Uterus (tissue), 2 donors: ENCODE data around the gene ADAP1.

Source experiments
- POLR2A ChIP-seq, 2 donors: fragments of 450-650 bp; IDR thresholded peaks; one replicate each; pipeline ENCODE4 v1.6.1; 2016; ENCODE audit warnings: antibody characterized with exemption in 2 of 2, mild to moderate bottlenecking in 1 of 2, moderate library complexity in 1 of 2
- TF ChIP-seq, protein P1 (sequence below), 4 experiments: fragments of 200-600 bp in 2 of 4; fragments of 450-650 bp in 2 of 4; sonication (generic) in 2 of 4; IDR thresholded peaks; one replicate each; pipeline ENCODE4 v1.5.1; 2016 to 2019; ENCODE audit warnings: antibody characterized with exemption in 4 of 4, mild to moderate bottlenecking in 2 of 4, moderate library complexity in 1 of 4

- TF ChIP-seq, protein P1, sequence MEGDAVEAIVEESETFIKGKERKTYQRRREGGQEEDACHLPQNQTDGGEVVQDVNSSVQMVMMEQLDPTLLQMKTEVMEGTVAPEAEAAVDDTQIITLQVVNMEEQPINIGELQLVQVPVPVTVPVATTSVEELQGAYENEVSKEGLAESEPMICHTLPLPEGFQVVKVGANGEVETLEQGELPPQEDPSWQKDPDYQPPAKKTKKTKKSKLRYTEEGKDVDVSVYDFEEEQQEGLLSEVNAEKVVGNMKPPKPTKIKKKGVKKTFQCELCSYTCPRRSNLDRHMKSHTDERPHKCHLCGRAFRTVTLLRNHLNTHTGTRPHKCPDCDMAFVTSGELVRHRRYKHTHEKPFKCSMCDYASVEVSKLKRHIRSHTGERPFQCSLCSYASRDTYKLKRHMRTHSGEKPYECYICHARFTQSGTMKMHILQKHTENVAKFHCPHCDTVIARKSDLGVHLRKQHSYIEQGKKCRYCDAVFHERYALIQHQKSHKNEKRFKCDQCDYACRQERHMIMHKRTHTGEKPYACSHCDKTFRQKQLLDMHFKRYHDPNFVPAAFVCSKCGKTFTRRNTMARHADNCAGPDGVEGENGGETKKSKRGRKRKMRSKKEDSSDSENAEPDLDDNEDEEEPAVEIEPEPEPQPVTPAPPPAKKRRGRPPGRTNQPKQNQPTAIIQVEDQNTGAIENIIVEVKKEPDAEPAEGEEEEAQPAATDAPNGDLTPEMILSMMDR (IDR thresholded peaks at IDR 0.05), result no peak
- TF ChIP-seq POLR2A (IDR thresholded peaks at IDR 0.05), result no peak
These were observed 22.4 kb upstream of the ADAP1 start for GRCh38 chr7:976901-977325.
